22Rv1 (cell line): ENCODE results near the gene SLC12A5.

ENCODE experiments used
- ZFX ChIP-seq: fragments of 450-650 bp; IDR thresholded peaks from 2 replicates; pipeline ENCODE4 v1.6.1; 2017; ENCODE audit warnings: antibody characterized with exemption, borderline replicate concordance
- TF ChIP-seq, protein P1 (sequence below): fragments of 450-650 bp; IDR thresholded peaks from 2 replicates; pipeline ENCODE4 v1.5.1; 2017; ENCODE audit warnings: mild to moderate bottlenecking

DNA sequence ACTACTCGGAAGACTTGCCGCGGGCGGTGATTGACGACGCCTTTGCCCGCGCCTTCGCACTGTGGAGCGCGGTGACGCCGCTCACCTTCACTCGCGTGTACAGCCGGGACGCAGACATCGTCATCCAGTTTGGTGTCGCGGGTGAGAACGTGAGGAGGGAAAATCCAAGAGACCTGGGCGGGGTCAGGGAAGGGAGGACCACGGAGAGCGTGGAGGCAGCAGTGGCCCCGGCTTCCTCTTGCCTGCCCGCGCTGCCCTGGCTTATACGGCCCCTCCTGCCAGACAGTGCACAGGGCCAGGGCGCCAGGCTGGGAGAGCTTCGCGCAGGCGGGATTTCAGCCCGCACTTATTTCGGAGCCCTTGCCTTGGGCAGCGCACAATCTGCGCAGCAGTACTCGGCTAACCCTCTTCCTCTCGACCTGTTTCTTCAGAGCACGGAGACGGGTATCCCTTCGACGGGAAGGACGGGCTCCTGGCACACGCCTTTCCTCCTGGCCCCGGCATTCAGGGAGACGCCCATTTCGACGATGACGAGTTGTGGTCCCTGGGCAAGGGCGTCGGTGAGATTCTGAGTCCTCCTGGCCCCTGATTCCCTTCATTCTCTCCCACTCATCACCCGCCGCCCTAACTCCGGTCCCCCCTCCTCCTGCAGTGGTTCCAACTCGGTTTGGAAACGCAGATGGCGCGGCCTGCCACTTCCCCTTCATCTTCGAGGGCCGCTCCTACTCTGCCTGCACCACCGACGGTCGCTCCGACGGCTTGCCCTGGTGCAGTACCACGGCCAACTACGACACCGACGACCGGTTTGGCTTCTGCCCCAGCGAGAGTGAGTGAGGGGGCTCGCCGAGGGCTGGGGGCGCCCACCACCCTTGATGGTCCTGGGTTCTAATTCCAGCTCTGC, 18.3 kb upstream of the SLC12A5 start:
- TF ChIP-seq, protein P1, sequence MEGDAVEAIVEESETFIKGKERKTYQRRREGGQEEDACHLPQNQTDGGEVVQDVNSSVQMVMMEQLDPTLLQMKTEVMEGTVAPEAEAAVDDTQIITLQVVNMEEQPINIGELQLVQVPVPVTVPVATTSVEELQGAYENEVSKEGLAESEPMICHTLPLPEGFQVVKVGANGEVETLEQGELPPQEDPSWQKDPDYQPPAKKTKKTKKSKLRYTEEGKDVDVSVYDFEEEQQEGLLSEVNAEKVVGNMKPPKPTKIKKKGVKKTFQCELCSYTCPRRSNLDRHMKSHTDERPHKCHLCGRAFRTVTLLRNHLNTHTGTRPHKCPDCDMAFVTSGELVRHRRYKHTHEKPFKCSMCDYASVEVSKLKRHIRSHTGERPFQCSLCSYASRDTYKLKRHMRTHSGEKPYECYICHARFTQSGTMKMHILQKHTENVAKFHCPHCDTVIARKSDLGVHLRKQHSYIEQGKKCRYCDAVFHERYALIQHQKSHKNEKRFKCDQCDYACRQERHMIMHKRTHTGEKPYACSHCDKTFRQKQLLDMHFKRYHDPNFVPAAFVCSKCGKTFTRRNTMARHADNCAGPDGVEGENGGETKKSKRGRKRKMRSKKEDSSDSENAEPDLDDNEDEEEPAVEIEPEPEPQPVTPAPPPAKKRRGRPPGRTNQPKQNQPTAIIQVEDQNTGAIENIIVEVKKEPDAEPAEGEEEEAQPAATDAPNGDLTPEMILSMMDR, result no peak
- TF ChIP-seq ZFX, result no peak
